Endothelial cell of umbilical vein (primary cell): ENCODE results near the gene TUBB3.

Source experiments
- CTCF ChIP-seq, 2 donors: IDR thresholded peaks; 1 replicate in 1 of 2; 2 replicates in 1 of 2; pipeline ENCODE4 v1.5.1; 2011; ENCODE audit warnings: low read length in 2 of 2, mild to moderate bottlenecking in 2 of 2, moderate library complexity in 2 of 2, control low read depth in 1 of 2, inconsistent platforms in 1 of 2, low read depth in 1 of 2; ENCODE audit not compliant: insufficient read depth in 1 of 2; ENCODE audit errors: extremely low read depth in 1 of 2
- EZH2 ChIP-seq: IDR thresholded peaks from 2 replicates; pipeline ENCODE4 v1.6.1; 2012; ENCODE audit warnings: borderline replicate concordance, low read depth, mild to moderate bottlenecking, moderate library complexity, low read length, inconsistent platforms; ENCODE audit not compliant: severe bottlenecking
- FOS ChIP-seq: IDR thresholded peaks from 2 replicates; pipeline ENCODE4 v1.6.1; 2011; ENCODE audit warnings: mild to moderate bottlenecking, low read length, moderate library complexity, borderline replicate concordance; ENCODE audit not compliant: insufficient read depth
- GATA2 ChIP-seq: IDR thresholded peaks from 2 replicates; pipeline ENCODE4 v1.7.0; 2011; ENCODE audit warnings: low read depth, mild to moderate bottlenecking, moderate library complexity, mixed read lengths, low read length; ENCODE audit not compliant: insufficient read length, insufficient read depth
- MAX ChIP-seq: IDR thresholded peaks from 2 replicates; pipeline ENCODE4 v1.6.1; 2011; ENCODE audit not compliant: insufficient read depth, insufficient read length
- POLR2A ChIP-seq: IDR thresholded peaks from 2 replicates; pipeline ENCODE4 v1.6.1; 2012; ENCODE audit warnings: low read depth, mild to moderate bottlenecking, control low read depth, low read length
- POLR2AphosphoS5 ChIP-seq: IDR thresholded peaks from 2 replicates; pipeline ENCODE4 v1.6.1; 2012; ENCODE audit warnings: low read depth, mild to moderate bottlenecking, control low read depth, low read length, moderate library complexity; ENCODE audit not compliant: insufficient read depth

- no peak for TF ChIP-seq CTCF (IDR thresholded peaks at IDR 0.05; ENCODE audit: extremely low read depth in 1 of 2, insufficient read depth in 1 of 2, low read depth in 1 of 2, low read length in 2 of 2)
- no peak for TF ChIP-seq POLR2A
- no peak for TF ChIP-seq FOS
- no peak for TF ChIP-seq GATA2
- no peak for TF ChIP-seq POLR2AphosphoS5
- TF ChIP-seq MAX = no peak
- no peak for TF ChIP-seq EZH2
These were observed 22.3 kb upstream of the TUBB3 start for GRCh38 chr16:89900885-89901284.
